AG10803 (cell line): ENCODE measurements around the gene KLHL3.

Experiments
- DNase-seq: peaks from one replicate; pipeline ENCODE4 v3.0.0; 2010; ENCODE audit warnings: low read depth
- H3K4me3 ChIP-seq: 2 replicates; pipeline ENCODE4 v1.5.1; 2011; ENCODE audit warnings: mild to moderate bottlenecking, low read length, control low read depth
- TF ChIP-seq, protein P1 (sequence below): conservative IDR thresholded peaks from 2 replicates; pipeline ENCODE4 v1.5.1; 2011; ENCODE audit warnings: mild to moderate bottlenecking, low read length, control low read depth, inconsistent platforms

Gene KLHL3

DNA sequence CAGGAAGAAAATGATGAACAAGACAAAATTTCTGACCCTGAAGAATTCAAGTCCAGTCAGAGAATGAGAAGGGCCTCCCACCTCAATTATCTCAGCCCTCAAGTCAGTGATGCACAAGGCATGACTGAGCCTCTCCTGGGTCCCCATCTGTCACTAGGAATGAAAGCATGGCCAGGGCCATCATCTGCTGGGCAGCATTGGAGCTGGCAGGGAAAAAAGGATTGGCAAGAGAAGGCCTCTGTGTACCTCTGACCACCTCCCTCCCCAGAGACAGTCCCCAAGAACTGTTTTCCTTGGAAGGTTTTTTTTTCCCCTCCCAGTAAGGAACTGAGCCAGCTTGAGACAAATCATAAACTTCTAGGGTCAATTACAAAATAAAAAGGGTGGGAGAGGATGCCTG lies 76.7 kb downstream of the KLHL3 start:
- TF ChIP-seq, protein P1, sequence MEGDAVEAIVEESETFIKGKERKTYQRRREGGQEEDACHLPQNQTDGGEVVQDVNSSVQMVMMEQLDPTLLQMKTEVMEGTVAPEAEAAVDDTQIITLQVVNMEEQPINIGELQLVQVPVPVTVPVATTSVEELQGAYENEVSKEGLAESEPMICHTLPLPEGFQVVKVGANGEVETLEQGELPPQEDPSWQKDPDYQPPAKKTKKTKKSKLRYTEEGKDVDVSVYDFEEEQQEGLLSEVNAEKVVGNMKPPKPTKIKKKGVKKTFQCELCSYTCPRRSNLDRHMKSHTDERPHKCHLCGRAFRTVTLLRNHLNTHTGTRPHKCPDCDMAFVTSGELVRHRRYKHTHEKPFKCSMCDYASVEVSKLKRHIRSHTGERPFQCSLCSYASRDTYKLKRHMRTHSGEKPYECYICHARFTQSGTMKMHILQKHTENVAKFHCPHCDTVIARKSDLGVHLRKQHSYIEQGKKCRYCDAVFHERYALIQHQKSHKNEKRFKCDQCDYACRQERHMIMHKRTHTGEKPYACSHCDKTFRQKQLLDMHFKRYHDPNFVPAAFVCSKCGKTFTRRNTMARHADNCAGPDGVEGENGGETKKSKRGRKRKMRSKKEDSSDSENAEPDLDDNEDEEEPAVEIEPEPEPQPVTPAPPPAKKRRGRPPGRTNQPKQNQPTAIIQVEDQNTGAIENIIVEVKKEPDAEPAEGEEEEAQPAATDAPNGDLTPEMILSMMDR: no peak
- H3K4me3 ChIP-seq: no peak overlapping the region
- DNase-seq: no peak

DNA sequence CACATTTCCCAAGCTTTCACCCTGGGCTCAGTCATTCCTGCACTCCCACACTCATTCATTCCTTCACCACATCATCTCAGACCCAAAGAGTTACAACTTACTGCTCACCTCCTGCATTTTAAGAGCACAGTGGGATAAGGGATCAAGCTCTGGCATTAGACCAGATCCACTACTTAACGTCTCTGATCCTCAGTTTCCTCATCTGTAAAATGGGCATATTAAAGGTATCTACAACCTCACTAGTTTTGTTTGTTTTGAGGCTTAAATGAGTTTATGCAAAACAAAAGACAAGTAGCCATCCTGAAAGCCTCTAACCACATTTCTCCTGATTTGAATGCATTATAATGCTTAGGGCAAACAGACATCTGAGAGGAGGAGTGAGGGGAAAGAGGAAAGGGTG lies 77.6 kb downstream of the KLHL3 start:
- TF ChIP-seq, protein P1: no peak
- no peak for DNase-seq
- no peak overlapping the region for H3K4me3 ChIP-seq

DNA sequence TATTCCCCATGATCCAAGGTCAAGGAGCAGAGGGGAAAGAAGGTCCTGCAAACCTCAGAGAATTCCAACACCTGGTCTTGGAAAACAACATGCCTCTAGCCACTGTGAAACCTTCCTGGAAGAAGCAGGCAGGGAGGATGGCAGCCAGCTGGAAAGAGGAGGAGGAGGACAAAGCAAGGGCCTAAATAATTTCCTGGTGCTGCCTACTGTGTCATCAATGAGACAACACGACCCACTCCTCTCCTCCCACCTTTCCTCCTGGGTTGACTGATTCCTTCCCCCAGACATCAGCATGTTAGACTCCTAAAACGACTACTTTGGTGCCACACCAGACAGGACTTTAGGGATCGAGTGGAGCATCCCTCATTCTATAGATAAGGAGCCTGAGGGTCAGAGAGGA lies 78.8 kb downstream of the KLHL3 start:
- no peak overlapping the region for H3K4me3 ChIP-seq
- DNase-seq: no peak
- TF ChIP-seq, protein P1: no peak

DNA sequence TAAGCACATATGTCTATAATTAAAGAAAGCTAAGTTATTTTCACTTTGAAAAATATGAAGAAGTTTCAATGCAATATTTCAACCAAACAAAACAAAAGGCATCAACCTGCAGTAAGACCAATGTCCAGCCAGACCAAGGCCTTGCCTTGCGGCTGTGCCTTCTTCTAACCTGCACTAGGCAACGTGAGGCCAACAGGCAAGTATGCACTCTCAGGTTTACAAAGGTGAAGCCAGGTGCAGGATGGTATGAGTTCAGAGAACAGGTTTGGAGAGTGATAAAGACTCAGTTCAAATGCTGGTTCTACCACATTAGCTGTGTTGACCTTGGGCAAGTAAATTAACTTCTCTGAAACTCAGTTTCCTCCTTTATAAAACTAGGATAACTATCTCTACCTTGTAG lies 79.3 kb downstream of the KLHL3 start:
- no peak overlapping the region for H3K4me3 ChIP-seq
- TF ChIP-seq, protein P1: no peak
- DNase-seq: no peak

DNA sequence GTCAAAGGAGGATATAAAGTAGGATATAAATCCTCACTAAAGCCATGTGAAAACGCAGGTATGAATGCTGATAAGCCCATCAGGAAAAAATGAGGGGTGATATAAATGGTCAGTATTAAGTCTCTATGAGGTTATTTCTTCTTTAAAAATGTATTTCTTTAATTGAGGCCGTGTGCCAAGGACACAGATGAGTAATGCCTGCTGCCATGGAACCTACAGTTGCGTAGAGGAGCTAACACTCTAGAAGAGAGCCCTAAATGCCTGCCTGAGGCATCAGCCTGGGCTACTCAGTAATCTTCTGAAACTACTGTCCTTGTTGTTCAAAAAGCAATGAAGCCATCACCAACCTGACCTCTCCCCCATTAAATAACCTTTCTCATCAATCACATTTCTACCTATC lies 84.9 kb downstream of the KLHL3 start:
- H3K4me3 ChIP-seq: no peak overlapping the region
- DNase-seq: no peak
- TF ChIP-seq, protein P1: no peak

DNA sequence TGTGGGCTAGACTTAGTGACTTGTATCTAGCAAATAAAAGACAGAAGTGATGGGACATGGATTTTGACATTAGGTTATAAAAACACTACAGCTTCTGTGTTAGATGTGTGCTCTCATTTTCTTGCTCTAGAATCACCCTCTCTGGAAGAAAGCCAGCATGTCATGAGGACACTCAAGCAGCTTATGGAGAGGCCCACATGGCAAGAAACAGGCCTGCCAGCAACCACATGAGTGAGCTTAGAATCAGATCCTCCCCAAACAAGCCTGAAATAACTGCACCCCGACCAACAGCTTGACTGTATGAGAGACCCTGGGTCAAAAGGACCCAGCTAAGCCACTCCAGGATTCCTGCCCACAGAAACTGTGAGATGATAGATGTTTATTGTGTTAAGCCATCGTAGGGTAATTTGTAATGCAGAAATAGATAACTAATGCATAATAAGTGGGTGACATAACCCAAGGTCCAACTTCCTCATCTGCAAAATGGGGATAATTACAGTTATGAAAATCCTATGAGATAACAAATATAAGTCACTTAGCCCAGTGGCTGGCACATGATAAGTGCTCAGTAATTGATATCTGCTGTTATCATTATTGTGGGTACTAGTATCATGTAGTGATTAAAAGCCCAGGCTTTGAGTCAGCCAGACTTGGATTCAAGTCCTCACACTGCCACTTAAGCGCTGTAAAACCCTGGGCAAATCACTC lies 86.5 kb downstream of the KLHL3 start:
- DNase-seq: peak; percentile 59
- TF ChIP-seq, protein P1: no peak
- no peak overlapping the region for H3K4me3 ChIP-seq

DNA sequence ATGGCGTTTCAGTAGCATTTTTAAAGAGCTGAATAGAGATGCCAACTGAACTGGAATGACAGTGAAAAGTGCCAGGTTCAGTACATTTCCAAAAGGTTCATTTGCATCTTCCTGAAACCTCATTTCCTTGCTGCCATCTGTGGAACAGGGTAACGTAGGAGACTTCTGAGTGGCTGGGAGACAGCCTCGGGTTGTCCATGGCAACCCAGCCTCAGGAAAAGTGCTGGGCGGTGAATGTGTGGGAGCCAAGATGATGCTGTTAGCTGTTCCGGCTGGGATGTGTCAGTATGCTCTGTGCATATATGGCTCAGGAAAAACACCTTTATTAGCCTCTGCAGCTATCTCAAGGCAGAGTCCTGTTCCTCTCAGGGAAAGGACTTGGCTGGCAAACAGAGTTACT lies 87.5 kb downstream of the KLHL3 start:
- TF ChIP-seq, protein P1: no peak
- DNase-seq: no peak
- H3K4me3 ChIP-seq: no peak overlapping the region
